SK-N-SH (cell line): ENCODE data around the gene SLIT1. TPM values are rescaled to one million over a fixed set of nuclear protein-coding genes. Genes with fewer than 3 reads are reported as not detected.

Source experiments
- CTCF ChIA-PET: fragments of 300-600, 350-600 bp; formaldehyde crosslinking; extraction: SDS; loops from one replicate; lab custom pipeline; 2021; lab: Yijun Ruan, JAX
- POLR2A ChIA-PET: fragments of 350-600 bp; sonication (Branson Sonifier 250); formaldehyde crosslinking; extraction: SDS; loops from one replicate; lab custom pipeline; 2020; ENCODE audit warnings: antibody characterized with exemption, inconsistent platforms; lab: Yijun Ruan, JAX
- DNase-seq: peaks from one replicate; pipeline ENCODE4 v3.0.0; 2012
- H2AFZ ChIP-seq: fragments of 200-600 bp; sonication (generic); 2 replicates; pipeline ENCODE4 v1.8.1; 2016; ENCODE audit warnings: antibody characterized with exemption, mild to moderate bottlenecking, low read depth
- H3F3A ChIP-seq: fragments of 200-600 bp; sonication (generic); replicated peaks from 2 replicates; pipeline ENCODE3; 2016; ENCODE audit warnings: antibody characterized with exemption, mild to moderate bottlenecking; ENCODE audit not compliant: insufficient read depth
- H3K27ac ChIP-seq, 2 experiments: fragments of 200-500 bp in 1 of 2; fragments of 200-600 bp in 1 of 2; sonication (Bioruptor generic) in 1 of 2; sonication (generic), shearing (Covaris generic) in 1 of 2; 2 replicates each; pipeline versions ENCODE4 v1.5.1 to v1.6.1; 2014 to 2016; ENCODE audit warnings: low read depth in 2 of 2, inconsistent platforms in 1 of 2, low read length in 1 of 2, mild to moderate bottlenecking in 1 of 2, mixed read lengths in 1 of 2
- H3K27me3 ChIP-seq: fragments of 200-600 bp; sonication (generic), shearing (Covaris generic); 2 replicates; pipeline ENCODE4 v1.6.1; 2016; ENCODE audit warnings: mixed run types; ENCODE audit not compliant: insufficient read depth
- H3K36me3 ChIP-seq, 2 experiments: fragments of 200-500 bp in 1 of 2; fragments of 200-600 bp in 1 of 2; sonication (Bioruptor generic) in 1 of 2; sonication (generic) in 1 of 2; replicated peaks in 1 of 2; 2 replicates each; pipeline versions ENCODE3 to v1.5.1; 2014 to 2016; ENCODE audit warnings: low read length in 1 of 2, mild to moderate bottlenecking in 1 of 2; ENCODE audit not compliant: insufficient read depth in 2 of 2, control insufficient read depth in 1 of 2
- H3K4me1 ChIP-seq, 2 experiments: fragments of 200-500 bp in 1 of 2; fragments of 200-600 bp in 1 of 2; sonication (Bioruptor generic) in 1 of 2; sonication (generic), shearing (Covaris generic) in 1 of 2; 2 replicates each; pipeline versions ENCODE4 v1.5.1 to v1.6.1; 2014 to 2016; ENCODE audit warnings: low read depth in 1 of 2, low read length in 1 of 2, mixed run types in 1 of 2; ENCODE audit not compliant: insufficient read depth in 2 of 2, control insufficient read depth in 1 of 2
- H3K4me2 ChIP-seq: fragments of 200-600 bp; sonication (generic), shearing (Covaris generic); 2 replicates; pipeline ENCODE4 v1.6.1; 2017; ENCODE audit warnings: mixed run types
- H3K4me3 ChIP-seq, 2 experiments: fragments of 200-500 bp in 1 of 2; fragments of 200-600 bp in 1 of 2; sonication (Bioruptor generic) in 1 of 2; sonication (generic), shearing (Covaris generic) in 1 of 2; 2 replicates each; pipeline versions ENCODE4 v1.5.1 to v1.8.1; 2014 to 2016; ENCODE audit warnings: low read depth in 2 of 2, inconsistent platforms in 1 of 2, low read length in 1 of 2, mild to moderate bottlenecking in 1 of 2, mixed read lengths in 1 of 2, moderate library complexity in 1 of 2
- H3K79me2 ChIP-seq: fragments of 200-600 bp; sonication (generic); 2 replicates; pipeline ENCODE4 v1.8.1; 2017; ENCODE audit warnings: mild to moderate bottlenecking; ENCODE audit not compliant: insufficient read depth
- H3K9ac ChIP-seq: fragments of 200-600 bp; sonication (generic); 2 replicates; pipeline ENCODE4 v1.6.1; 2017; ENCODE audit warnings: mixed run types
- H3K9me2 ChIP-seq: fragments of 200-600 bp; sonication (generic); 2 replicates; pipeline ENCODE4 v1.6.1; 2017; ENCODE audit warnings: mixed run types
- H3K9me3 ChIP-seq: fragments of 200-600 bp; sonication (generic); 2 replicates; pipeline ENCODE4 v1.6.1; 2017; ENCODE audit warnings: mixed run types, mild to moderate bottlenecking, moderate library complexity
- H4K20me1 ChIP-seq: fragments of 200-600 bp; sonication (generic); 2 replicates; pipeline ENCODE4 v1.6.1; 2017; ENCODE audit warnings: mild to moderate bottlenecking, mixed run types; ENCODE audit not compliant: insufficient read depth
- ELF1 ChIP-seq: IDR thresholded peaks from 2 replicates; pipeline ENCODE4 v1.4.0; 2012
- EP300 ChIP-seq, 2 experiments: IDR thresholded peaks; 2 replicates each; pipeline versions ENCODE4 v1.4.0 to v1.6.1; 2012; ENCODE audit warnings: borderline replicate concordance in 1 of 2, low read depth in 1 of 2, low read length in 1 of 2
- FOSL2 ChIP-seq: IDR thresholded peaks from 2 replicates; pipeline ENCODE4 v1.4.0; 2012; ENCODE audit warnings: low read depth, mild to moderate bottlenecking, moderate library complexity, borderline replicate concordance
- GATA2 ChIP-seq: sonication (generic); formaldehyde crosslinking; IDR thresholded peaks from 2 replicates; pipeline ENCODE4 v1.5.0; 2020; ENCODE audit warnings: mild to moderate bottlenecking, missing genetic modification reagents
- JUND ChIP-seq: IDR thresholded peaks from 2 replicates; pipeline ENCODE4 v1.4.0; 2012
- NFIC ChIP-seq: IDR thresholded peaks from 2 replicates; pipeline ENCODE4 v1.4.0; 2012; ENCODE audit warnings: borderline replicate concordance
- NRF1 ChIP-seq: IDR thresholded peaks from 2 replicates; pipeline ENCODE4 v1.6.1; 2012; ENCODE audit warnings: low read depth, mild to moderate bottlenecking, low read length
- POLR2AphosphoS5 ChIP-seq: IDR thresholded peaks from 2 replicates; pipeline ENCODE4 v1.6.1; 2012; ENCODE audit warnings: low read depth, low read length
- RAD21 ChIP-seq: IDR thresholded peaks from 2 replicates; pipeline ENCODE4 v1.6.1; 2012; ENCODE audit warnings: mild to moderate bottlenecking, low read length
- RCOR1 ChIP-seq: fragments of 150-350 bp; IDR thresholded peaks from 2 replicates; pipeline ENCODE4 v1.6.1; 2017; ENCODE audit warnings: antibody characterized with exemption, low read length
- SMC3 ChIP-seq: IDR thresholded peaks from 2 replicates; pipeline ENCODE4 v1.6.1; 2012; ENCODE audit warnings: low read depth, low read length, improper control_type of control experiment
- YY1 ChIP-seq: IDR thresholded peaks from 2 replicates; pipeline ENCODE4 v1.4.0; 2012; ENCODE audit warnings: low read depth, mild to moderate bottlenecking
- WGBS: methylation state at CpG from one replicate; pipeline ENCODE4 v1.1.6; 2017; ENCODE audit warnings: low lambda C conversion rate; 5-methylcytosine and 5-hydroxymethylcytosine counted together
- polyA plus RNA-seq, 3 experiments: library from polyadenylated mRNA; depleted of rRNA; stranded (reverse); fragments of >200 nt; gene quantifications; 2 replicates each; pipeline ENCODE4 v1.2.3, GENCODE V29; 2012
- TF ChIP-seq, protein P1 (sequence below): fragments of 200-600 bp; sonication (generic); IDR thresholded peaks from 2 replicates; pipeline ENCODE4 v1.6.1; 2017; ENCODE audit warnings: antibody characterized with exemption, mild to moderate bottlenecking, moderate library complexity
- TF ChIP-seq, protein P2 (sequence below): IDR thresholded peaks from 2 replicates; pipeline ENCODE4 v1.4.0; 2012; ENCODE audit warnings: low read depth
- TF ChIP-seq, protein P3 (sequence below): fragments of 150-350 bp; IDR thresholded peaks from 2 replicates; pipeline ENCODE4 v1.6.1; 2017; ENCODE audit warnings: antibody characterized with exemption, low read length, low read depth, borderline replicate concordance
- TF ChIP-seq, protein P4 (sequence below): IDR thresholded peaks from 2 replicates; pipeline ENCODE4 v1.4.0; 2012; ENCODE audit warnings: low read depth, borderline replicate concordance

Gene SLIT1
- 0.02 and 0.05 TPM in 2 replicates for polyA plus RNA-seq (2012; rRNA removed)
- polyA plus RNA-seq (2012; cell fraction: cytosol; rRNA removed): 0.01 and 0.03 TPM in 2 replicates
- 0.06 and 0.09 TPM in 2 replicates for polyA plus RNA-seq (2012; cell fraction: nucleus; rRNA removed)

DNA sequence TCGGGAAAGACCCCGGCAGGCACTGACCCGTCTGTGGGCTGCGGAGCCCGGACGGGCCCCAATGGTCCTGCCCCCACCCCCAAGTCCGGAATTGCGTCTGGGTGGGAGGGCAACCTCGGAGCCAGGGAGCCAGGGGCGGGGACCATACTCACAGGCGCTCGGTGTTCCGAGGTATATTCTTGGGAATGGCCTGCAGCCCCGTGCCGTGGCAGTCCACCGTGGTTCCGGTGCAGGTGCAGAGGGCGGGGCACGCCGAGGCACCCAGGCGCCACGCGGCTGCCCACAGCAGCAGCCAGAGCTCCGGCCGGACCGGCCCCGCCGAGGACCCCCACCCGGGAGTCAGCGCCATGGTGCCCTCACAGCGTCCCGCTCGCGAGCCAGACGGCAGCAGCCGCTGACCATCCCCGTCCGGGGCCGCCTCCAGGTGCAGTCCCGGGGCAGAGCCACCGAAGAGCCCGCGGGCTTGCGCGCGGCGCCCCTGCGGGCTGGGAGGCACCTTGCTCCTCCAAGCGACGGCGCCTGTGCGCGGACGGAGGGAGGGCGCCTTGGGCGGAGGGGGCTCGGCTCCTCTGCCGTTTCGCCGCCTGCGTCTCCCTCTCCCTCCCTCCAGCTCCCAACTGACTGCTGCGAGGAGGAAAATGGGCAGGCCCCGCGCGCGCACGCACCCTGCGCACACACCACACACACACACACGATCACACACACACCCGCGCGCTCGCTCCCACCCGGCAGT lies at the start of gene SLIT1:
TSS of gene SLIT1 (minus strand) at position 634 of the 733 bp plus-strand sequence. CDS start at position 349, 285 bp downstream.
- peaks cover 0 to 48% of the 10 kb centered on the region in 2 experiments; a peak in 1 of 4 replicates for H3K4me1 ChIP-seq
- H3F3A ChIP-seq: no peaks in the 10 kb centered on the region
- peak within 1 kb of the TSS; percentile 33; the same call in 1 of the 2 replicates for H3K4me2 ChIP-seq
- no peaks in the 10 kb centered on the region for H3K36me3 ChIP-seq
- no peak within 1 kb of the TSS for H2AFZ ChIP-seq
- no peaks in the 10 kb centered on the region for H4K20me1 ChIP-seq
- no peaks in the 10 kb centered on the region for H3K79me2 ChIP-seq
- DNase-seq: peak; percentile 79
- TF ChIP-seq EP300 (IDR thresholded peaks at IDR 0.05; ENCODE audit: borderline replicate concordance in 1 of 2, low read depth in 1 of 2, low read length in 1 of 2) (no peak), NRF1 (peak; percentile 44; the same call in 1 of the 2 replicates)
- ChIA-PET CTCF (interaction anchor here (11.9 to 27.2 kb wide), 3 partner anchors 11 to 109 kb away, joined by 156 to 460 read pairs (median 207); no protein-coding TSS in a partner anchor), POLR2A (interaction anchor here (1.2 to 1.4 kb wide), 2 partner anchors 10 to 45 kb away, joined by 3 read pairs; no protein-coding TSS in a partner anchor)
- H3K27me3 ChIP-seq: peaks cover 24% of the 10 kb centered on the region; the same call in 1 of the 2 replicates
- H3K4me3 ChIP-seq: peak within 1 kb of the TSS in 1 of 2 experiments; percentile 48; a peak in 2 of 4 replicates
- H3K9me2 ChIP-seq: no peaks in the 10 kb centered on the region
- H3K9ac ChIP-seq: no peak within 1 kb of the TSS
- WGBS: 2% methylated on average over 31 of the region's 74 CpGs
- H3K27ac ChIP-seq: peak within 1 kb of the TSS in 1 of 2 experiments; percentile 50; a peak in 2 of 4 replicates
- H3K9me3 ChIP-seq: no peaks in the 10 kb centered on the region

DNA sequence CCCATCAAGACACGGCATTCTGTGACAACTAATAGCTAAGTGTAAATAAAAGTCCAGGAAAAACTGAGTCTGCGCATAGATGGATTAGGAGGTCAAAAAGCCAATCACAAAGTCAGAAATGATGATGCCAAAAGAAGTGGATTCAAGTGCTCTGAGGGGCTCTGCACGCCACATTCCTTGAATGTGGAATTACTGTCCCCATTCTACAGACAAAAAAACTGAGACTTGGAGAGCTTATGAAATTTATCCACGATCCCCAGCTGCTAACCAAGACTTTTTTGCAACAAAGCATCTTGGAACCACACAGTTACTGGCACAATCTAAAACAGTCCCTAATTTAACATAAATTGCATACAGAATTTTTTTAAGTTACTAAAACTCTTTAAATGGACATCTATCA lies 49.6 kb upstream of the SLIT1 start:
- POLR2A ChIA-PET: no interaction called here
- DNase-seq: no peak
- H3K9me3 ChIP-seq: no peaks in the 10 kb centered on the region

DNA sequence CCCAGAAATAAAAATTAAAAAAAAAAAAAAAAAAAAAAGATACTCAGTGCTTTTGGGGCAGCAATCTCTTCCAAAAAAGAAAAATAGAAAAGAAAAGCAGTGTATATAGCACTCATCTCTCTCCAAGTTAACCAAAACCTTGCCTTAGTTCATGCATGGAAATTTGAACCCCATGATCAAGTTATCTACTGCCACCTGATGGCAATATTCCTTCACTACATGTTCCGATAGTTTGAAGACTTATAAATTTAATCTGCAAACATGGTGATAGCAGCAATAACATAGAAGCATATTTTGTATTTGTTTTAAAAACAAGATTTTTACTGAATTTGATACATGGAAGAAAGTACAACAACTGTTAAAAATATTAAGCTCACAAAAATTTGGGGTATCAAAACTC lies 48.6 kb upstream of the SLIT1 start:
- POLR2A ChIA-PET: no interaction called here
- no peak overlapping the region for H3K9ac ChIP-seq
- H3K4me1 ChIP-seq: no peaks in the 10 kb centered on the region
- H3K27ac ChIP-seq: no peak overlapping the region
- H2AFZ ChIP-seq: no peak overlapping the region
- WGBS: 71% methylated on average over 1 of the region's 1 CpG
- H3K36me3 ChIP-seq: peaks cover 0 to 6% of the 10 kb centered on the region in 2 experiments
- TF ChIP-seq GATA2 (CRISPR knock-in tag): no peak
- TF ChIP-seq JUND: no peak
- no peak for TF ChIP-seq NFIC
- peak; percentile 84 for TF ChIP-seq RAD21
- TF ChIP-seq, protein P1, sequence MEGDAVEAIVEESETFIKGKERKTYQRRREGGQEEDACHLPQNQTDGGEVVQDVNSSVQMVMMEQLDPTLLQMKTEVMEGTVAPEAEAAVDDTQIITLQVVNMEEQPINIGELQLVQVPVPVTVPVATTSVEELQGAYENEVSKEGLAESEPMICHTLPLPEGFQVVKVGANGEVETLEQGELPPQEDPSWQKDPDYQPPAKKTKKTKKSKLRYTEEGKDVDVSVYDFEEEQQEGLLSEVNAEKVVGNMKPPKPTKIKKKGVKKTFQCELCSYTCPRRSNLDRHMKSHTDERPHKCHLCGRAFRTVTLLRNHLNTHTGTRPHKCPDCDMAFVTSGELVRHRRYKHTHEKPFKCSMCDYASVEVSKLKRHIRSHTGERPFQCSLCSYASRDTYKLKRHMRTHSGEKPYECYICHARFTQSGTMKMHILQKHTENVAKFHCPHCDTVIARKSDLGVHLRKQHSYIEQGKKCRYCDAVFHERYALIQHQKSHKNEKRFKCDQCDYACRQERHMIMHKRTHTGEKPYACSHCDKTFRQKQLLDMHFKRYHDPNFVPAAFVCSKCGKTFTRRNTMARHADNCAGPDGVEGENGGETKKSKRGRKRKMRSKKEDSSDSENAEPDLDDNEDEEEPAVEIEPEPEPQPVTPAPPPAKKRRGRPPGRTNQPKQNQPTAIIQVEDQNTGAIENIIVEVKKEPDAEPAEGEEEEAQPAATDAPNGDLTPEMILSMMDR: peak; percentile 82
- TF ChIP-seq SMC3: peak; percentile 60; the same call in 1 of the 2 replicates
- TF ChIP-seq RCOR1: no peak
- no peak for TF ChIP-seq YY1
- TF ChIP-seq, protein P2, sequence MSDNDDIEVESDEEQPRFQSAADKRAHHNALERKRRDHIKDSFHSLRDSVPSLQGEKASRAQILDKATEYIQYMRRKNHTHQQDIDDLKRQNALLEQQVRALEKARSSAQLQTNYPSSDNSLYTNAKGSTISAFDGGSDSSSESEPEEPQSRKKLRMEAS: no peak
- TF ChIP-seq, protein P3, sequence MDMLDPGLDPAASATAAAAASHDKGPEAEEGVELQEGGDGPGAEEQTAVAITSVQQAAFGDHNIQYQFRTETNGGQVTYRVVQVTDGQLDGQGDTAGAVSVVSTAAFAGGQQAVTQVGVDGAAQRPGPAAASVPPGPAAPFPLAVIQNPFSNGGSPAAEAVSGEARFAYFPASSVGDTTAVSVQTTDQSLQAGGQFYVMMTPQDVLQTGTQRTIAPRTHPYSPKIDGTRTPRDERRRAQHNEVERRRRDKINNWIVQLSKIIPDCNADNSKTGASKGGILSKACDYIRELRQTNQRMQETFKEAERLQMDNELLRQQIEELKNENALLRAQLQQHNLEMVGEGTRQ: no peak
- no peaks in the 10 kb centered on the region for H4K20me1 ChIP-seq
- DNase-seq: peak; percentile 49
- no peak overlapping the region for H3K4me3 ChIP-seq
- no peaks in the 10 kb centered on the region for H3K9me3 ChIP-seq
- no peaks in the 10 kb centered on the region for H3F3A ChIP-seq
- H3K9me2 ChIP-seq: no peaks in the 10 kb centered on the region
- H3K27me3 ChIP-seq: no peaks in the 10 kb centered on the region
- H3K79me2 ChIP-seq: no peaks in the 10 kb centered on the region
- H3K4me2 ChIP-seq: no peak overlapping the region
- CTCF ChIA-PET: interaction anchor here (0.7 to 7.3 kb wide), 39 partner anchors 9 to 684 kb away, joined by 3 to 105 read pairs (median 4); no protein-coding TSS in a partner anchor

More for the DNA sequence above, 49.6 kb upstream of the SLIT1 start:
- Histone ChIP-seq H3K9me2 (no peaks in the 10 kb centered on the region), H3F3A (no peaks in the 10 kb centered on the region)
- CTCF ChIA-PET: interaction anchor here (0.7 to 7.3 kb wide), 30 partner anchors 8 to 390 kb away, joined by 3 to 105 read pairs (median 6); no protein-coding TSS in a partner anchor
- TF ChIP-seq GATA2 (CRISPR knock-in tag): no peak
- no peak for TF ChIP-seq RAD21
- no peak for TF ChIP-seq JUND
- TF ChIP-seq FOSL2: no peak
- TF ChIP-seq ELF1: no peak
- TF ChIP-seq, protein P4, sequence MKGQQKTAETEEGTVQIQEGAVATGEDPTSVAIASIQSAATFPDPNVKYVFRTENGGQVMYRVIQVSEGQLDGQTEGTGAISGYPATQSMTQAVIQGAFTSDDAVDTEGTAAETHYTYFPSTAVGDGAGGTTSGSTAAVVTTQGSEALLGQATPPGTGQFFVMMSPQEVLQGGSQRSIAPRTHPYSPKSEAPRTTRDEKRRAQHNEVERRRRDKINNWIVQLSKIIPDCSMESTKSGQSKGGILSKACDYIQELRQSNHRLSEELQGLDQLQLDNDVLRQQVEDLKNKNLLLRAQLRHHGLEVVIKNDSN: no peak
- TF ChIP-seq POLR2AphosphoS5: no peak
- TF ChIP-seq, all 33 proteins: peak for 0
- Histone ChIP-seq H3K27me3 (no peaks in the 10 kb centered on the region), H3K4me1 (no peaks in the 10 kb centered on the region), H4K20me1 (no peaks in the 10 kb centered on the region), H3K4me3 (no peak overlapping the region), H3K79me2 (no peaks in the 10 kb centered on the region), H3K27ac (no peak overlapping the region), H2AFZ (no peak overlapping the region), H3K4me2 (no peak overlapping the region), H3K36me3 (peaks cover 0 to 3% of the 10 kb centered on the region in 2 experiments), H3K9ac (no peak overlapping the region)
- 89% methylated on average over 4 of the region's 4 CpGs for WGBS
